K562 (cell line): ENCODE results near the gene EIF2AK3. TPM values are rescaled to one million over a fixed set of nuclear protein-coding genes. Genes with fewer than 3 reads are reported as not detected.
A peak's percentile ranks its signal among the peaks of the same experiment; 100 is the strongest.

Experiments
- FOXP1 ChIP-seq: sonication (generic); formaldehyde crosslinking; IDR thresholded peaks from 2 replicates; pipeline ENCODE4 v1.8.0; 2022; ENCODE audit warnings: mild to moderate bottlenecking, missing genetic modification reagents
- MEIS2 ChIP-seq: fragments of 450-650 bp; IDR thresholded peaks from 2 replicates; pipeline ENCODE4 v1.6.1; 2014; ENCODE audit warnings: mild to moderate bottlenecking; ENCODE audit not compliant: partially characterized antibody
- MGA ChIP-seq: fragments of 450-650 bp; IDR thresholded peaks from 2 replicates; pipeline ENCODE4 v1.6.1; 2016; ENCODE audit warnings: mild to moderate bottlenecking, moderate library complexity
- RBM25 ChIP-seq: fragments of 200-400 bp; formaldehyde crosslinking; IDR thresholded peaks from 2 replicates; pipeline ENCODE4 v1.6.1; 2018; ENCODE audit warnings: low read length, low read depth, moderate library complexity; ENCODE audit not compliant: severe bottlenecking
- STAT6 ChIP-seq: sonication (generic); formaldehyde crosslinking; IDR thresholded peaks from 2 replicates; pipeline ENCODE4 v1.8.1; 2023; ENCODE audit warnings: mild to moderate bottlenecking, missing genetic modification reagents
- XRCC3 ChIP-seq: fragments of 450-650 bp; IDR thresholded peaks from 2 replicates; pipeline ENCODE4 v1.6.1; 2017; ENCODE audit warnings: mild to moderate bottlenecking, moderate library complexity
- ZNF12 ChIP-seq: sonication (generic); formaldehyde crosslinking; IDR thresholded peaks from 2 replicates; pipeline ENCODE4 v1.4.0; 2020; ENCODE audit warnings: mild to moderate bottlenecking, missing genetic modification reagents
- ZNF274 ChIP-seq: IDR thresholded peaks from 2 replicates; pipeline ENCODE4 v1.6.1; 2011; ENCODE audit warnings: low read depth, mild to moderate bottlenecking, low read length, moderate library complexity, borderline replicate concordance
- polyA plus RNA-seq, 8 experiments: library from polyadenylated mRNA; depleted of rRNA in 4 of 8; stranded (reverse) in 5 of 8; unstranded in 3 of 8; fragments of >200 nt; fragmentation: Nextera tagmentation in 2 of 8; fragmentation: Illumina TruSeq in 1 of 8; extraction: Ambion mirVana in 2 of 8; extraction: Trizol in 1 of 8; gene quantifications; 2 replicates each; pipeline versions ENCODE4 v1.2.1 to v1.2.3, GENCODE V29; 2011 to 2014; ENCODE audit warnings: inconsistent platforms in 1 of 8, missing spikeins in 1 of 8
- total RNA-seq, 7 experiments: library from RNA; depleted of rRNA in 6 of 7; stranded (reverse); fragments of >200 nt in 6 of 7; fragmentation: Illumina TruSeq in 2 of 7; extraction: Trizol in 2 of 7; gene quantifications; 2 replicates each; pipeline versions ENCODE4 v1.2.1 to v1.2.3, GENCODE V29; 2011 to 2021; ENCODE audit warnings: low replicate concordance in 1 of 7

EIF2AK3 gene
- total and polyA plus RNA-seq, 9 of the 15 experiments (the other 6 are each of a cell fraction or from before 2014, with no cell fraction given), result 1.7 to 11.6 (median 7.4) TPM

GRCh38 chr2:88627055-88627855 is at the start of gene EIF2AK3 (continued):
- no peak for TF ChIP-seq MGA
- TF ChIP-seq STAT6, result no peak
- TF ChIP-seq XRCC3, result no peak
- 0 out of 2 replicates have a peak, but pooled peaks have one; percentile 11 for TF ChIP-seq FOXP1
- TF ChIP-seq ZNF274, result no peak
- peak; percentile 99 for TF ChIP-seq RBM25
- peak; percentile 91 for TF ChIP-seq MEIS2
- TF ChIP-seq ZNF12 (CRISPR knock-in tag), result no peak
